GM18861 (cell line): ENCODE results near the gene GALK2.

Source experiments
- ATAC-seq: cut with Tn5 transposase; IDR thresholded peaks from one replicate; pipeline ENCODE4 v1.9.1; 2021; ENCODE audit not compliant: unreplicated experiment

Gene GALK2

GRCh38 chr15:49278751-49279150 lies 108.7 kb downstream of the GALK2 start:
- ATAC-seq, result no peak

- ATAC-seq, result no peak
Measured at GRCh38 chr15:49279521-49280456, 109.7 kb downstream of the GALK2 start.

GRCh38 chr15:49282366-49282765 lies 112.3 kb downstream of the GALK2 start:
- no peak for ATAC-seq

- no peak for ATAC-seq
Measured at GRCh38 chr15:49286649-49287404, 116.8 kb downstream of the GALK2 start.

GRCh38 chr15:49287481-49287880 lies 117.4 kb downstream of the GALK2 start:
- no peak for ATAC-seq

GRCh38 chr15:49288391-49288790 lies 118.3 kb downstream of the GALK2 start:
- no peak for ATAC-seq

- ATAC-seq, result no peak
Measured at GRCh38 chr15:49290191-49290590, 120.1 kb downstream of the GALK2 start.

- no peak for ATAC-seq
Measured at GRCh38 chr15:49293941-49294340, 123.9 kb downstream of the GALK2 start.

GRCh38 chr15:49296258-49296657 lies 126.2 kb downstream of the GALK2 start:
- no peak for ATAC-seq

GRCh38 chr15:49297584-49297983 lies 127.5 kb downstream of the GALK2 start:
- ATAC-seq, result no peak

- no peak for ATAC-seq
Measured at GRCh38 chr15:49300856-49301255, 130.8 kb downstream of the GALK2 start.

GRCh38 chr15:49301562-49301961 lies 131.5 kb downstream of the GALK2 start:
- no peak for ATAC-seq

- ATAC-seq, result no peak
Measured at GRCh38 chr15:49303003-49303402, 133.0 kb downstream of the GALK2 start.

GRCh38 chr15:49306551-49306950 lies 136.5 kb downstream of the GALK2 start:
- no peak for ATAC-seq

GRCh38 chr15:49308686-49309085 lies 138.6 kb downstream of the GALK2 start:
- no peak for ATAC-seq

- ATAC-seq, result no peak
Measured at GRCh38 chr15:49309889-49310288, 139.8 kb downstream of the GALK2 start.

- no peak for ATAC-seq
Measured at GRCh38 chr15:49313650-49314049, 143.6 kb downstream of the GALK2 start.

- no peak for ATAC-seq
Measured at GRCh38 chr15:49314716-49315115, 144.7 kb downstream of the GALK2 start.

GRCh38 chr15:49315391-49315823 lies 145.4 kb downstream of the GALK2 start:
- no peak for ATAC-seq

- no peak for ATAC-seq
Measured at GRCh38 chr15:49320351-49320750, 150.3 kb downstream of the GALK2 start.

GRCh38 chr15:49323207-49323606 lies 153.2 kb downstream of the GALK2 start:
- ATAC-seq, result no peak

GRCh38 chr15:49327927-49328326 lies 157.9 kb downstream of the GALK2 start:
- no peak for ATAC-seq
